ENCODE measurements around the gene LRCH4. TPM values are rescaled to one million over a fixed set of nuclear protein-coding genes. Genes with fewer than 3 reads are reported as not detected.

Gene LRCH4
- total RNA-seq, 4 donors from 2014 or later = 36.2 to 53.2 (median 44.0) TPM

GRCh38 chr7:100586266-100587025 is 517 bp upstream of the LRCH4 start, which contains the start of gene FBXO24:
Gene FBXO24, plus strand, starts transcription at chr7:100586328. Its CDS starts 298 bp downstream, at chr7:100586626.
- H3K27ac ChIP-seq (replicated peaks in 1 of 4) = peak within 1 kb of the TSS; percentile 90 to 96 (median 94)
- DNase-seq (ENCODE audit: extremely low spot score) = peak; percentile 100
- peaks cover 0 to 14% (median 0%) of the 10 kb centered on the region in 4 donors for H3K27me3 ChIP-seq
- 0% methylated on average over 13 of the region's 53 CpGs for WGBS
- H3K4me3 ChIP-seq = peak within 1 kb of the TSS; percentile 87 to 100 (median 94)
- intact Hi-C loops (cut with DNase I) = loop anchor here (2.0 kb wide), 1 partner anchor 16 kb away; the partner anchor contains the start of gene PCOLCE
- TF ChIP-seq POLR2A (IDR thresholded peaks at IDR 0.05; ENCODE audit: low read depth) = no peak
- no peak for TF ChIP-seq CTCF (IDR thresholded peaks at IDR 0.05)
- TF ChIP-seq POLR2AphosphoS5 (IDR thresholded peaks at IDR 0.05) = no peak
- no peak for TF ChIP-seq EP300 (IDR thresholded peaks at IDR 0.05)
- peaks cover 9 to 17% (median 13%) of the 10 kb centered on the region in 4 donors for H3K36me3 ChIP-seq
- H3K9me3 ChIP-seq = no peaks in the 10 kb centered on the region
- peaks cover 36 to 63% (median 49%) of the 10 kb centered on the region in 4 donors for H3K4me1 ChIP-seq

GRCh38 chr7:100584683-100585510 is 1.0 kb downstream of the LRCH4 start:
- TF ChIP-seq POLR2AphosphoS5 (IDR thresholded peaks at IDR 0.05) = no peak
- TF ChIP-seq EP300 (IDR thresholded peaks at IDR 0.05) = no peak
- TF ChIP-seq POLR2A (IDR thresholded peaks at IDR 0.05; ENCODE audit: low read depth) = no peak
- no peak for TF ChIP-seq CTCF (IDR thresholded peaks at IDR 0.05)
- intact Hi-C loops (cut with DNase I) = no loop called here
- Histone ChIP-seq H3K9me3 (no peaks in the 10 kb centered on the region), H3K4me1 (peaks cover 36 to 55% (median 46%) of the 10 kb centered on the region in 4 donors), H3K4me3 (peak overlapping the region; percentile 87 to 100 (median 94)), H3K36me3 (peaks cover 20 to 30% (median 28%) of the 10 kb centered on the region in 4 donors), H3K27ac (replicated peaks in 1 of 4) (peak overlapping the region; percentile 89 to 96 (median 92)), H3K27me3 (no peaks in the 10 kb centered on the region)
- DNase-seq (ENCODE audit: extremely low spot score) = no peak
- 7% methylated on average over 20 of the region's 20 CpGs for WGBS

- WGBS = 34% methylated on average over 13 of the region's 15 CpGs
- Histone ChIP-seq H3K4me1 (peaks cover 36 to 55% (median 46%) of the 10 kb centered on the region in 4 donors), H3K9me3 (no peaks in the 10 kb centered on the region), H3K27ac (replicated peaks in 1 of 4) (peak overlapping the region; percentile 89 to 96 (median 92)), H3K4me3 (peak overlapping the region; percentile 87 to 100 (median 94)), H3K36me3 (peaks cover 23 to 37% (median 35%) of the 10 kb centered on the region in 4 donors), H3K27me3 (no peaks in the 10 kb centered on the region)
- intact Hi-C loops (cut with DNase I) = no loop called here
- DNase-seq (ENCODE audit: extremely low spot score) = no peak
- TF ChIP-seq POLR2AphosphoS5 (IDR thresholded peaks at IDR 0.05) (no peak), POLR2A (IDR thresholded peaks at IDR 0.05; ENCODE audit: low read depth) (no peak), EP300 (IDR thresholded peaks at IDR 0.05) (no peak), CTCF (IDR thresholded peaks at IDR 0.05) (no peak)
These were observed 1.8 kb downstream of the LRCH4 start for GRCh38 chr7:100584054-100584682.

DNA sequence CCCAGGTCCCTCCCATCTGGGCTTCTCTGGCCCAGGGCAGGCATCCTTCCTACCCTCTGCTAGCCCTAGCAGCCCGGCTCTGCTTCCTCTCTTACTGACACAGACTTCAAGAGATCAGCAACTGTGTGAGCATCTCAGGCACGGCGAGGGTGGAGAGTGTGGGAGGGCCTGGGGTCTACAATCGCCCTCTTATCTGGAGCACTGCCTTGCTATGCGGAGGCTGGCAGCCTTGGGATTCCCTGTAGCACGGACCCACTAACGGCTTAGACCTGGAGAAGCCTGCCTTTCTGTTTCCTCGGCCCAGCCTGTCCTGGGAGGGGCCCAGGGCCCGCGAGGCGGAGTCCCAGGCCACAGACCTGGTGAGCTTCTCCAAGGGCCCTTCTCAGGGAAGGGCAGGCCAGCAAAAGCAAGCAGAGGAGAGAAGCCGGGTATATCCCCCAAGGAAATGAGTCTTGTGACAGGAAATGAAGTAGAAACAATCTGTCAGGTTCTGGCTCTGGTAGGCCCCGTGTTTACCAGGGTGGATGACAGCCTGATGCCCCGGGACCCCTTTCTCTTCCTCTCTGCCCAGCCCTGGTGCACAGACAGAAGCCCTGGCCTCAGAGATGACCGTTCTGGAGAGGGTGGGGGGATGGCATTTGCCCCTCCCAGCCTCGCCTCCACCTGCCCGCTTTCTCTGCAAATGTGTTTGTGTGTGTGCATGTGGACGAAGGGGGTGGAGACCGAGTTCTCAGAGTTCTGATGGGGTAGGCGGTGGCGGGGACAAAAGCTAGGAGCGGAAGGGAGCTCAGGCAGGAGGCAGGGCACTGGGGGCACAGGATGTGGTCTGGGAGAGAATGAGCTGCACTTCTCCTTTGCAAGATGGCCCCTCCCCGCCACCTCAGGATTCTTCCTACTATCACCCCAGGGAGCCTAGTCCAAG is 2.5 kb downstream of the LRCH4 start:
- Histone ChIP-seq H3K27me3 (no peaks in the 10 kb centered on the region), H3K4me3 (peak overlapping the region; percentile 87 to 100 (median 94)), H3K36me3 (peaks cover 31 to 45% (median 43%) of the 10 kb centered on the region in 4 donors), H3K4me1 (peaks cover 36 to 55% (median 46%) of the 10 kb centered on the region in 4 donors), H3K9me3 (no peaks in the 10 kb centered on the region), H3K27ac (replicated peaks in 1 of 4) (peak overlapping the region; percentile 89 to 96 (median 92))
- 53% methylated on average over 20 of the region's 23 CpGs for WGBS
- intact Hi-C loops (cut with DNase I) = no loop called here
- peak; percentile 94 for DNase-seq (ENCODE audit: extremely low spot score)
- TF ChIP-seq EP300 (IDR thresholded peaks at IDR 0.05) (no peak), POLR2A (IDR thresholded peaks at IDR 0.05; ENCODE audit: low read depth) (no peak), POLR2AphosphoS5 (IDR thresholded peaks at IDR 0.05) (no peak), CTCF (IDR thresholded peaks at IDR 0.05) (no peak)

Data from esophagus muscularis mucosa (tissue), 4 donors.